Measurements from ENCODE around the gene KIRREL2.
A peak's percentile ranks its signal among the peaks of the same experiment; 100 is the strongest.

The KIRREL2 gene

GRCh38 chr19:35844482-35845214 is 12.1 kb upstream of the KIRREL2 start:
- DNase-seq (ENCODE audit: extremely low read depth in 1 of 2, low read depth in 1 of 2) = no peak

- no peak for DNase-seq (ENCODE audit: extremely low read depth in 1 of 2, low read depth in 1 of 2)
Observed at GRCh38 chr19:35845215-35846037, 11.3 kb upstream of the KIRREL2 start.

- no peak for DNase-seq (ENCODE audit: extremely low read depth in 1 of 2, low read depth in 1 of 2)
Observed at GRCh38 chr19:35846038-35846668, 10.6 kb upstream of the KIRREL2 start.

GRCh38 chr19:35847911-35848310 is 8.8 kb upstream of the KIRREL2 start:
- no peak for DNase-seq (ENCODE audit: extremely low read depth in 1 of 2, low read depth in 1 of 2)

GRCh38 chr19:35848486-35848885 is 8.2 kb upstream of the KIRREL2 start:
- DNase-seq (ENCODE audit: extremely low read depth in 1 of 2, low read depth in 1 of 2) = no peak

- no peak for DNase-seq (ENCODE audit: extremely low read depth in 1 of 2, low read depth in 1 of 2)
Observed at GRCh38 chr19:35848919-35849505, 7.7 kb upstream of the KIRREL2 start.

- DNase-seq (ENCODE audit: extremely low read depth in 1 of 2, low read depth in 1 of 2) = no peak
Observed at GRCh38 chr19:35851213-35852028, 5.3 kb upstream of the KIRREL2 start.

GRCh38 chr19:35852029-35852780 is 4.5 kb upstream of the KIRREL2 start, which contains the start of gene NPHS1:
NPHS1 (minus strand) TSS chr19:35852504; CDS start chr19:35851837, 667 bp downstream.
- no peak for DNase-seq (ENCODE audit: extremely low read depth in 1 of 2, low read depth in 1 of 2)

- DNase-seq (ENCODE audit: extremely low read depth in 1 of 2, low read depth in 1 of 2) = no peak
Observed at GRCh38 chr19:35853038-35853756, 3.5 kb upstream of the KIRREL2 start.

- DNase-seq (ENCODE audit: extremely low read depth in 1 of 2, low read depth in 1 of 2) = no peak
Observed at GRCh38 chr19:35858311-35858710, 1.6 kb downstream of the KIRREL2 start.

GRCh38 chr19:35859414-35859813 is 2.7 kb downstream of the KIRREL2 start:
- DNase-seq (ENCODE audit: extremely low read depth in 1 of 2, low read depth in 1 of 2) = no peak

- DNase-seq (ENCODE audit: extremely low read depth in 1 of 2, low read depth in 1 of 2) = no peak
Observed at GRCh38 chr19:35860436-35860817, 3.7 kb downstream of the KIRREL2 start.

- DNase-seq (ENCODE audit: extremely low read depth in 1 of 2, low read depth in 1 of 2) = no peak
Observed at GRCh38 chr19:35860818-35861639, 4.3 kb downstream of the KIRREL2 start.

GRCh38 chr19:35861640-35862160 is 5.0 kb downstream of the KIRREL2 start:
- no peak for DNase-seq (ENCODE audit: extremely low read depth in 1 of 2, low read depth in 1 of 2)

- DNase-seq (ENCODE audit: extremely low read depth in 1 of 2, low read depth in 1 of 2) = no peak
Observed at GRCh38 chr19:35862528-35862927, 5.8 kb downstream of the KIRREL2 start.

- no peak for DNase-seq (ENCODE audit: extremely low read depth in 1 of 2, low read depth in 1 of 2)
Observed at GRCh38 chr19:35863018-35863417, 6.3 kb downstream of the KIRREL2 start.

GRCh38 chr19:35868172-35868822 is 11.6 kb downstream of the KIRREL2 start, which contains the start of gene APLP1:
APLP1 (plus strand) TSS chr19:35868574; CDS start chr19:35868637, 63 bp downstream.
- peak; percentile 25 to 39 for DNase-seq (ENCODE audit: extremely low read depth in 1 of 2, low read depth in 1 of 2)

Measured in stimulated activated CD8-positive, alpha-beta memory T cell treated with anti-CD3 and anti-CD28 coated beads, Interleukin-7, amount 100 ng/mL, for 48 hours (primary cell).